Left ventricle myocardium inferior (tissue), 1 donor: Measurements from ENCODE around the gene TBC1D16. TPM values are rescaled to one million over a fixed set of nuclear protein-coding genes. Genes with fewer than 3 reads are reported as not detected.

Experiments
- DNase-seq: peaks from one replicate; pipeline ENCODE4 v3.0.0-alpha.2; 2020
- H3K27ac ChIP-seq: fragments of 200-600 bp; replicated peaks from 2 replicates; pipeline ENCODE4 v1.8.0; 2021
- H3K27me3 ChIP-seq: fragments of 200-600 bp; 2 replicates; pipeline ENCODE4 v1.8.0; 2021; ENCODE audit warnings: low read depth
- H3K36me3 ChIP-seq: fragments of 200-600 bp; 2 replicates; pipeline ENCODE4 v1.8.0; 2021
- H3K4me1 ChIP-seq: fragments of 200-600 bp; 2 replicates; pipeline ENCODE4 v1.8.0; 2021
- H3K4me3 ChIP-seq: fragments of 200-600 bp; 2 replicates; pipeline ENCODE4 v1.8.0; 2021; ENCODE audit warnings: mild to moderate bottlenecking, moderate library complexity
- H3K9me3 ChIP-seq: fragments of 200-600 bp; replicated peaks from 2 replicates; pipeline ENCODE4 v1.8.0; 2021
- CTCF ChIP-seq: fragments of 200-600 bp; IDR thresholded peaks from 2 replicates; pipeline ENCODE4 v1.8.0; 2021; ENCODE audit warnings: antibody characterized with exemption, mild to moderate bottlenecking, borderline replicate concordance
- intact Hi-C: fragments of 100-400 bp; cut with micrococcal nuclease; formaldehyde crosslinking; loops from one replicate; pipeline ENCODE4 v1.11.0; 2022
- long read RNA-seq: library from polyadenylated mRNA; unstranded; transcript quantifications from one replicate; pipeline ENCODE4 v2.0.0, GENCODE V29; 2021
- total RNA-seq: library from RNA; stranded (reverse); fragmentation: NEBNext Ultra II Directional; extraction: Animal tissue kit (Norgen Biotek cat#: 25700); gene quantifications from one replicate; pipeline ENCODE4 v1.2.1, GENCODE V29; 2021
- donor health status: DM: no; HTN: yes; CAD: no; lungs with severe emphysema.

TBC1D16 gene
- total RNA-seq, result 15.9 TPM
- long read RNA-seq, full-length matches to known transcripts, result 2 of 22 reads
- long read RNA-seq, partial matches to known transcripts, result 2 of 22 reads
- long read RNA-seq, other reads (novel, unspliced or antisense), result 18 of 22 reads

GRCh38 chr17:80035687-80035936 lies at the start of gene TBC1D16:
Gene TBC1D16, minus strand, starts transcription at chr17:80035872. Its CDS starts 22,325 bp downstream, at chr17:80013547.
- Histone ChIP-seq H3K27ac (peak within 1 kb of the TSS; percentile 94), H3K4me1 (peaks cover 34% of the 10 kb centered on the region), H3K27me3 (no peaks in the 10 kb centered on the region), H3K4me3 (peak within 1 kb of the TSS; percentile 92), H3K9me3 (no peaks in the 10 kb centered on the region), H3K36me3 (no peaks in the 10 kb centered on the region)
- TF ChIP-seq CTCF, result no peak
- intact Hi-C loops, result no loop called here
- DNase-seq, result no peak

- no peaks in the 10 kb centered on the region for H3K36me3 ChIP-seq
- H3K9me3 ChIP-seq, result no peaks in the 10 kb centered on the region
- H3K27ac ChIP-seq, result no peak overlapping the region
- no peak overlapping the region for H3K4me3 ChIP-seq
- intact Hi-C loops, result no loop called here
- no peaks in the 10 kb centered on the region for H3K27me3 ChIP-seq
- no peak for DNase-seq
- no peak for TF ChIP-seq CTCF
- peaks cover 6% of the 10 kb centered on the region for H3K4me1 ChIP-seq
Measured at GRCh38 chr17:80084773-80085172, 49.1 kb upstream of the TBC1D16 start.

- Histone ChIP-seq H3K4me1 (peaks cover 6% of the 10 kb centered on the region), H3K4me3 (no peak overlapping the region), H3K27ac (no peak overlapping the region), H3K27me3 (no peaks in the 10 kb centered on the region), H3K36me3 (no peaks in the 10 kb centered on the region), H3K9me3 (no peaks in the 10 kb centered on the region)
- DNase-seq, result no peak
- TF ChIP-seq CTCF, result no peak
- intact Hi-C loops, result no loop called here
Measured at GRCh38 chr17:80083136-80083661, 47.5 kb upstream of the TBC1D16 start.

- peak; percentile 81 for TF ChIP-seq CTCF
- peak overlapping the region; percentile 30 for H3K4me3 ChIP-seq
Measured at GRCh38 chr17:80082403-80083135, 46.9 kb upstream of the TBC1D16 start.

GRCh38 chr17:80081596-80081995 lies 45.9 kb upstream of the TBC1D16 start:
- intact Hi-C loops, result no loop called here
- no peak for DNase-seq
- Histone ChIP-seq H3K4me1 (peaks cover 6% of the 10 kb centered on the region), H3K9me3 (no peaks in the 10 kb centered on the region), H3K27ac (no peak overlapping the region), H3K36me3 (no peaks in the 10 kb centered on the region), H3K4me3 (no peak overlapping the region), H3K27me3 (no peaks in the 10 kb centered on the region)
- no peak for TF ChIP-seq CTCF

More at GRCh38 chr17:80082403-80083135, 46.9 kb upstream of the TBC1D16 start:
- no peaks in the 10 kb centered on the region for H3K27me3 ChIP-seq
- no peak overlapping the region for H3K27ac ChIP-seq
- DNase-seq, result no peak
- intact Hi-C loops, result no loop called here
- H3K4me1 ChIP-seq, result peaks cover 6% of the 10 kb centered on the region
- no peaks in the 10 kb centered on the region for H3K36me3 ChIP-seq
- H3K9me3 ChIP-seq, result no peaks in the 10 kb centered on the region
